Activated CD8-positive, alpha-beta memory T cell treated with anti-CD3 and anti-CD28 coated beads, Interleukin-2, amount 50 U/mL, for 4 hours (primary cell): ENCODE results near the gene LAMP1.
"Not testable (repeated sequence)": the region's sequence is repeated elsewhere in the genome, so short reads cannot be mapped to it uniquely, and the experiment has no call there.

Experiments
- DNase-seq: peaks from one replicate; pipeline ENCODE4 v3.0.0-alpha.2; 2020

Gene LAMP1

GRCh38 chr13:113297370-113298042 lies 467 bp downstream of the LAMP1 start:
- peak; percentile 43 for DNase-seq

- no peak for DNase-seq
These were observed 1.3 kb downstream of the LAMP1 start for GRCh38 chr13:113298043-113298945.

- no peak for DNase-seq
These were observed 2.9 kb downstream of the LAMP1 start for GRCh38 chr13:113299951-113300350.

- DNase-seq, result no peak
These were observed 5.9 kb downstream of the LAMP1 start for GRCh38 chr13:113302986-113303385.

GRCh38 chr13:113304121-113304520 lies 7.1 kb downstream of the LAMP1 start:
- DNase-seq, result no peak

- DNase-seq, result no peak
These were observed 8.2 kb downstream of the LAMP1 start for GRCh38 chr13:113305208-113305607.

- DNase-seq, result no peak
These were observed 10.5 kb downstream of the LAMP1 start for GRCh38 chr13:113307491-113307890.

GRCh38 chr13:113309473-113309872 lies 12.4 kb downstream of the LAMP1 start:
- DNase-seq, result no peak

- not testable (repeated sequence) for DNase-seq
These were observed 17.1 kb downstream of the LAMP1 start for GRCh38 chr13:113314112-113314511.

- not testable (repeated sequence) for DNase-seq
These were observed 17.9 kb downstream of the LAMP1 start for GRCh38 chr13:113314895-113315470.

- DNase-seq, result no peak
These were observed 19.0 kb downstream of the LAMP1 start for GRCh38 chr13:113315992-113316391.

- no peak for DNase-seq
These were observed 20.0 kb downstream of the LAMP1 start for GRCh38 chr13:113317031-113317430.

GRCh38 chr13:113318956-113319355 lies 21.9 kb downstream of the LAMP1 start:
- DNase-seq, result no peak

- no peak for DNase-seq
These were observed 22.3 kb downstream of the LAMP1 start for GRCh38 chr13:113319371-113319770.

- DNase-seq, result no peak
These were observed 23.3 kb downstream of the LAMP1 start for GRCh38 chr13:113320226-113320875.

GRCh38 chr13:113321546-113321945 lies 24.5 kb downstream of the LAMP1 start:
- DNase-seq, result no peak

- no peak for DNase-seq
These were observed 25.0 kb downstream of the LAMP1 start for GRCh38 chr13:113322043-113322461.

- no peak for DNase-seq
These were observed 26.0 kb downstream of the LAMP1 start for GRCh38 chr13:113322890-113323651.

- DNase-seq, result no peak
These were observed 26.8 kb downstream of the LAMP1 start for GRCh38 chr13:113323869-113324268.

GRCh38 chr13:113324398-113324797 lies 27.4 kb downstream of the LAMP1 start:
- DNase-seq, result no peak

- no peak for DNase-seq
These were observed 28.7 kb downstream of the LAMP1 start for GRCh38 chr13:113325779-113326178.

- DNase-seq, result no peak
These were observed 30.3 kb downstream of the LAMP1 start for GRCh38 chr13:113327391-113327765.
